Transverse colon (tissue), 4 donors: ENCODE data around the gene AGAP5.
"Not testable (repeated sequence)": the region's sequence is repeated elsewhere in the genome, so short reads cannot be mapped to it uniquely, and the experiment has no call there.

Source experiments
- CTCF ChIP-seq, 5 experiments: fragments of 200-600 bp in 3 of 5; fragments of 450-650 bp in 2 of 5; sonication (generic) in 3 of 5; IDR thresholded peaks; 1 replicate in 2 of 5; 2 replicates in 3 of 5; pipeline ENCODE4 v1.5.1; 2016 to 2017; ENCODE audit warnings: antibody characterized with exemption in 5 of 5, inconsistent platforms in 3 of 5, mild to moderate bottlenecking in 2 of 5, moderate library complexity in 1 of 5
- EP300 ChIP-seq: sonication (generic); formaldehyde crosslinking; IDR thresholded peaks from one replicate; pipeline ENCODE4 v1.6.1; 2017; ENCODE audit warnings: antibody characterized with exemption, low read depth
- POLR2A ChIP-seq: fragments of 450-650 bp; IDR thresholded peaks from one replicate; pipeline ENCODE4 v1.6.1; 2016; ENCODE audit warnings: antibody characterized with exemption, mild to moderate bottlenecking, moderate library complexity
- POLR2AphosphoS5 ChIP-seq, 3 donors: sonication (generic); formaldehyde crosslinking; IDR thresholded peaks; one replicate each; pipeline ENCODE4 v1.6.1; 2016; ENCODE audit warnings: antibody characterized with exemption in 3 of 3

- TF ChIP-seq CTCF (IDR thresholded peaks at IDR 0.05); POLR2AphosphoS5 (IDR thresholded peaks at IDR 0.05); EP300; POLR2A: not testable (repeated sequence)
These were observed 31.6 kb downstream of the AGAP5 start for GRCh38 chr10:73666153-73666809.
